HCT116 (cell line): ENCODE data around the gene SORCS2. TPM values are rescaled to one million over a fixed set of nuclear protein-coding genes. Genes with fewer than 3 reads are reported as not detected.

ENCODE experiments used
- ATAC-seq: fragments of 200-7000 bp; cut with Tn5 transposase; 2 replicates; pipeline ENCODE4 v1.9.1; 2020; ENCODE audit warnings: mild to moderate bottlenecking, moderate library complexity
- BruUV-seq: library from RNA; stranded (reverse); fragments of 400-500 nt; replicated peaks from 2 replicates; lab custom pipeline; 2021; lab: Mats Ljungman, UMichigan
- CTCF ChIA-PET: fragments of 300-600 bp; sonication (Branson Sonifier 250); formaldehyde crosslinking; loops from one replicate; lab custom pipeline; 2021; ENCODE audit warnings: antibody characterized with exemption; lab: Charles Lee
- POLR2A ChIA-PET: fragments of 300-600, 350-600 bp; sonication (Branson Sonifier 250); formaldehyde crosslinking; loops from one replicate; lab custom pipeline; 2021; ENCODE audit warnings: antibody characterized with exemption; lab: Charles Lee
- RAD21 ChIA-PET, 2 experiments: fragments of 300-600 bp; sonication (Branson Sonifier 250); formaldehyde crosslinking; loops; one replicate each; lab custom pipeline; 2023; ENCODE audit warnings: low total read pairs in 2 of 2; ENCODE audit not compliant: uncharacterized antibody in 2 of 2, unreplicated experiment in 2 of 2, low non-redundant PET in 1 of 2; lab: Charles Lee
- DNase-seq: peaks from one replicate; pipeline ENCODE4 v3.0.0-alpha.2; 2010; ENCODE audit warnings: low read depth, low spot score
- H2AFZ ChIP-seq: fragments of 200-600 bp; shearing (Covaris generic), sonication (generic); 2 replicates; pipeline ENCODE4 v1.6.1; 2017; ENCODE audit warnings: low read depth, mixed run types, mixed read lengths, antibody characterized with exemption, low read length; ENCODE audit not compliant: poor library complexity, severe bottlenecking
- H3K27ac ChIP-seq: 2 replicates; pipeline ENCODE4 v1.5.1; 2012; ENCODE audit warnings: low read depth, low read length
- H3K27me3 ChIP-seq: fragments of 200-600 bp; sonication (generic); 2 replicates; pipeline ENCODE4 v1.6.1; 2016; ENCODE audit warnings: mixed run types, low read length, mixed read lengths; ENCODE audit not compliant: insufficient read depth
- H3K36me3 ChIP-seq, 2 experiments: fragments of 200-500 bp in 1 of 2; fragments of 200-600 bp in 1 of 2; sonication (Bioruptor generic) in 1 of 2; sonication (generic) in 1 of 2; 2 replicates each; pipeline versions ENCODE4 v1.5.1 to v1.6.1; 2014 to 2016; ENCODE audit warnings: low read length in 2 of 2, inconsistent platforms in 1 of 2, mixed read lengths in 1 of 2, mixed run types in 1 of 2; ENCODE audit not compliant: insufficient read depth in 2 of 2, control insufficient read depth in 1 of 2
- H3K4me1 ChIP-seq, 2 experiments: fragments of 200-600 bp in 1 of 2; sonication (generic) in 1 of 2; 2 replicates each; pipeline versions ENCODE4 v1.5.1 to v1.6.1; 2012 to 2017; ENCODE audit warnings: low read length in 2 of 2, inconsistent platforms in 1 of 2, mild to moderate bottlenecking in 1 of 2, mixed read lengths in 1 of 2, mixed run types in 1 of 2, moderate library complexity in 1 of 2; ENCODE audit not compliant: insufficient read depth in 2 of 2, control insufficient read depth in 1 of 2
- H3K4me2 ChIP-seq: fragments of 200-600 bp; sonication (generic); 2 replicates; pipeline ENCODE4 v1.6.1; 2017; ENCODE audit warnings: mixed run types, low read length, mixed read lengths
- H3K4me3 ChIP-seq, 2 experiments: fragments of 200-600 bp in 1 of 2; sonication (generic) in 1 of 2; replicated peaks in 1 of 2; 2 replicates each; pipeline ENCODE4 v1.5.1; 2011 to 2016; ENCODE audit warnings: low read length in 2 of 2, control low read depth in 1 of 2, low read depth in 1 of 2, mild to moderate bottlenecking in 1 of 2, mixed read lengths in 1 of 2, mixed run types in 1 of 2
- H3K79me2 ChIP-seq: fragments of 200-600 bp; sonication (generic); 2 replicates; pipeline ENCODE4 v1.6.1; 2017; ENCODE audit warnings: mild to moderate bottlenecking, mixed run types, low read length, moderate library complexity, mixed read lengths; ENCODE audit not compliant: insufficient read depth
- H3K9ac ChIP-seq: fragments of 200-600 bp; sonication (generic); 2 replicates; pipeline ENCODE4 v1.6.1; 2016; ENCODE audit warnings: low read length, mixed read lengths
- H3K9me2 ChIP-seq: fragments of 200-600 bp; sonication (generic), shearing (Covaris generic); 2 replicates; pipeline ENCODE4 v1.6.1; 2017; ENCODE audit warnings: mixed run types, mild to moderate bottlenecking, moderate library complexity; ENCODE audit not compliant: insufficient read depth
- H3K9me3 ChIP-seq, 2 experiments: fragments of 200-500 bp in 1 of 2; fragments of 200-600 bp in 1 of 2; sonication (Bioruptor generic) in 1 of 2; sonication (generic) in 1 of 2; 2 replicates each; pipeline ENCODE4 v1.6.1; 2014 to 2017; ENCODE audit warnings: low read length in 2 of 2, mixed read lengths in 2 of 2, inconsistent platforms in 1 of 2, low read depth in 1 of 2, mild to moderate bottlenecking in 1 of 2, mixed run types in 1 of 2, moderate library complexity in 1 of 2; ENCODE audit not compliant: control insufficient read depth in 1 of 2, insufficient read depth in 1 of 2
- H4K20me1 ChIP-seq: fragments of 200-600 bp; sonication (generic), shearing (Covaris generic); 2 replicates; pipeline ENCODE4 v1.6.1; 2017; ENCODE audit warnings: mixed run types, mild to moderate bottlenecking, moderate library complexity; ENCODE audit not compliant: insufficient read depth
- CBX3 ChIP-seq: IDR thresholded peaks from 2 replicates; pipeline ENCODE4 v1.6.1; 2012; ENCODE audit warnings: low read depth
- CEBPB ChIP-seq: IDR thresholded peaks from 2 replicates; pipeline ENCODE4 v1.6.1; 2012; ENCODE audit warnings: low read depth
- JUND ChIP-seq: IDR thresholded peaks from 2 replicates; pipeline ENCODE4 v1.6.1; 2012
- RAD21 ChIP-seq: IDR thresholded peaks from 2 replicates; pipeline ENCODE4 v1.6.1; 2012; ENCODE audit warnings: low read depth, mild to moderate bottlenecking
- SP1 ChIP-seq: IDR thresholded peaks from 2 replicates; pipeline ENCODE4 v1.6.1; 2012; ENCODE audit warnings: low read depth
- SRF ChIP-seq: IDR thresholded peaks from 2 replicates; pipeline ENCODE4 v1.6.1; 2012; ENCODE audit warnings: low read depth
- intact Hi-C: fragments of 100-400 bp; cut with micrococcal nuclease; formaldehyde crosslinking; loops from 2 replicates; pipeline ENCODE4 v1.10.0; 2022
- total RNA-seq: library from RNA; stranded (reverse); gene quantifications from one replicate; pipeline ENCODE4 v1.2.1, GENCODE V29; 2021; ENCODE audit not compliant: unreplicated experiment

Gene SORCS2
- total RNA-seq, 1 experiment from 2014 or later = 0.37 TPM

GRCh38 chr4:7754565-7755262, 562.4 kb downstream of the SORCS2 start:
- no peaks in the 10 kb centered on the region for H3K9me2 ChIP-seq
- H3K4me2 ChIP-seq = no peak overlapping the region
- intact Hi-C loops = no loop called here
- H3K9me3 ChIP-seq = no peaks in the 10 kb centered on the region
- H3K4me3 ChIP-seq = no peak overlapping the region
- H3K36me3 ChIP-seq = no peaks in the 10 kb centered on the region
- BruUV-seq = no TSS peak
- H2AFZ ChIP-seq = no peak overlapping the region
- H3K9ac ChIP-seq = no peak overlapping the region
- no peak overlapping the region for H3K27ac ChIP-seq
- H3K79me2 ChIP-seq = no peaks in the 10 kb centered on the region
- RAD21 ChIA-PET = no interaction called here
- H3K4me1 ChIP-seq = peaks cover 7 to 12% of the 10 kb centered on the region in 2 experiments
- CTCF ChIA-PET = no interaction called here
- TF ChIP-seq CEBPB (no peak), JUND (no peak), RAD21 (no peak)
- TF ChIP-seq, all 23 proteins: peak for 0
- DNase-seq (no peak), ATAC-seq (no peak)
- POLR2A ChIA-PET = no interaction called here
- no peaks in the 10 kb centered on the region for H3K27me3 ChIP-seq
- H4K20me1 ChIP-seq = no peaks in the 10 kb centered on the region

- H3K9ac ChIP-seq = no peak overlapping the region
- intact Hi-C loops = no loop called here
- no peak overlapping the region for H3K4me2 ChIP-seq
- ChIA-PET POLR2A (no interaction called here), CTCF (interaction anchor here (0.8 kb wide), 1 partner anchor 47 kb away, joined by 3 read pairs; no protein-coding TSS in a partner anchor), RAD21 (no interaction called here)
- TF ChIP-seq SP1 (no peak), SRF (no peak), CBX3 (no peak)
- no peak for DNase-seq
- no peaks in the 10 kb centered on the region for H3K79me2 ChIP-seq
- no peak for ATAC-seq
- H4K20me1 ChIP-seq = no peaks in the 10 kb centered on the region
- BruUV-seq = no TSS peak
- H3K4me3 ChIP-seq = no peak overlapping the region
- peaks cover 0 to 4% of the 10 kb centered on the region in 2 experiments; a peak in 2 of 4 replicates for H3K4me1 ChIP-seq
- no peak overlapping the region for H2AFZ ChIP-seq
- H3K9me3 ChIP-seq = no peaks in the 10 kb centered on the region
- H3K27me3 ChIP-seq = no peaks in the 10 kb centered on the region
- no peak overlapping the region for H3K27ac ChIP-seq
- no peaks in the 10 kb centered on the region for H3K36me3 ChIP-seq
- no peaks in the 10 kb centered on the region for H3K9me2 ChIP-seq
These were observed 563.2 kb downstream of the SORCS2 start for GRCh38 chr4:7755561-7755960.
